Measurements from ENCODE around the gene TRIM74. TPM values are rescaled to one million over a fixed set of nuclear protein-coding genes. Genes with fewer than 3 reads are reported as not detected.
"Not testable (repeated sequence)": the region's sequence is repeated elsewhere in the genome, so short reads cannot be mapped to it uniquely, and the experiment has no call there.

The TRIM74 gene
- total and polyA plus RNA-seq, 12 donors: 0.16 to 5.5 (median 2.5) TPM

DNA sequence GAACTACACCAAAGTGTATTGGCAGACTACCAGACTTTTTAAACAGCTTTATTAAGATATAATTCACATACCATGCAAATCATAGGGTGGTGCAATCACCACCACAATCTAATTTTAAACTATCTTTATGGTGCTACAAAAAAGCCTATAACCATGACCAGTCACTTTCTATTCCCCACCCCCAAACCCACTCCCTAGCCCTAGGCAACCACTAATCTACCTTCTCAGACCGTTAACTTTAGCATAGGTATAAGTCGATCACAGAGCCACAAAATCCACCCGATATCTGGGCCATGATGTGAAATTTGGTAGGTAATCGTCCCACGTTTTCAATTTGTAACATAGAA lies 44.9 kb downstream of the TRIM74 start:
- peak overlapping the region; percentile 9 to 96 (median 80) for H3K4me3 ChIP-seq
- peaks cover 0 to 28% of the 10 kb centered on the region in 2 donors for H3K36me3 ChIP-seq (replicated peaks in 1 of 2)
- intact Hi-C loops (cut with DNase I): no loop called here
- no peak for DNase-seq
- no peak for TF ChIP-seq POLR2A (IDR thresholded peaks at IDR 0.05)
- TF ChIP-seq, protein P1, sequence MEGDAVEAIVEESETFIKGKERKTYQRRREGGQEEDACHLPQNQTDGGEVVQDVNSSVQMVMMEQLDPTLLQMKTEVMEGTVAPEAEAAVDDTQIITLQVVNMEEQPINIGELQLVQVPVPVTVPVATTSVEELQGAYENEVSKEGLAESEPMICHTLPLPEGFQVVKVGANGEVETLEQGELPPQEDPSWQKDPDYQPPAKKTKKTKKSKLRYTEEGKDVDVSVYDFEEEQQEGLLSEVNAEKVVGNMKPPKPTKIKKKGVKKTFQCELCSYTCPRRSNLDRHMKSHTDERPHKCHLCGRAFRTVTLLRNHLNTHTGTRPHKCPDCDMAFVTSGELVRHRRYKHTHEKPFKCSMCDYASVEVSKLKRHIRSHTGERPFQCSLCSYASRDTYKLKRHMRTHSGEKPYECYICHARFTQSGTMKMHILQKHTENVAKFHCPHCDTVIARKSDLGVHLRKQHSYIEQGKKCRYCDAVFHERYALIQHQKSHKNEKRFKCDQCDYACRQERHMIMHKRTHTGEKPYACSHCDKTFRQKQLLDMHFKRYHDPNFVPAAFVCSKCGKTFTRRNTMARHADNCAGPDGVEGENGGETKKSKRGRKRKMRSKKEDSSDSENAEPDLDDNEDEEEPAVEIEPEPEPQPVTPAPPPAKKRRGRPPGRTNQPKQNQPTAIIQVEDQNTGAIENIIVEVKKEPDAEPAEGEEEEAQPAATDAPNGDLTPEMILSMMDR (IDR thresholded peaks at IDR 0.05): no peak
- WGBS, 4 donors: 0 to 2% (median 1%) methylated on average over 5 of the region's 5 CpGs
- H3K4me1 ChIP-seq (replicated peaks in 1 of 2): peaks cover 15 to 29% of the 10 kb centered on the region in 2 donors
- no peaks in the 10 kb centered on the region for H3K27me3 ChIP-seq
- peak overlapping the region; percentile 86 to 99 (median 92) for H3K27ac ChIP-seq
- H3K9me3 ChIP-seq (replicated peaks in 1 of 3): no peaks in the 10 kb centered on the region

DNA sequence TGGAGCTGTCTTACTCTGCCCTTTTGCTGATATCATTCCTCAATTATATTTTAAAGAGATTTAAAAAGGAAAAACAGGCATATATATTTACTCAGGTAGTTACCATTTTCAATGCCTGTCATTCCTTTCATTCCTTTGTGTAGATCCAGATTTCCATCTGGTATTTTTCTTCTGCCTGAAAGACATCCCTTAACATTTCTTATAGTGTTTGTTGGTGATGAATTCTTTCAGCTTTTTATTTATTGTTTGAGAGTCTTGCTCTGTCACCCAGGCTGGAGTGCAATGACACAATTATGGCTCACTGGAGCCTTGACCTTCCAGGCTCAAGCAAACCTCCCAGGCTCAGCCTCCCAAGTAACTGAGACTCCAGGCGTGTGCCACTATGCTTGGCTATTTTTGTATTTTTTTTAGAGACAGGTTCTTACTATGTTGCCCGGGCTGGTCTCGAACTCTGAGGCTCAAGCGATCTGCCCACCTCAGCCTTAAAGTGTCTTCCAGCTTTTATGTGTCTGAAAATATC lies 50.0 kb downstream of the TRIM74 start:
- peak in 4 of 7 donors; percentile 45 to 69 (median 60) for DNase-seq
- H3K4me1 ChIP-seq (replicated peaks in 1 of 2): peaks cover 9 to 43% of the 10 kb centered on the region in 2 donors
- H3K27me3 ChIP-seq: no peaks in the 10 kb centered on the region
- intact Hi-C loops (cut with DNase I): no loop called here
- H3K27ac ChIP-seq: peak overlapping the region in 3 of 5 donors; percentile 2 to 81 (median 71)
- peaks cover 0 to 3% of the 10 kb centered on the region in 2 donors for H3K36me3 ChIP-seq (replicated peaks in 1 of 2)
- H3K4me3 ChIP-seq: no peak overlapping the region
- 58 to 76% (median 65%) methylated on average over 4 of the region's 4 CpGs for WGBS, 4 donors
- H3K9me3 ChIP-seq (replicated peaks in 1 of 3): no peaks in the 10 kb centered on the region
- TF ChIP-seq, protein P1 (IDR thresholded peaks at IDR 0.05): no peak
- TF ChIP-seq POLR2A (IDR thresholded peaks at IDR 0.05): no peak

DNA sequence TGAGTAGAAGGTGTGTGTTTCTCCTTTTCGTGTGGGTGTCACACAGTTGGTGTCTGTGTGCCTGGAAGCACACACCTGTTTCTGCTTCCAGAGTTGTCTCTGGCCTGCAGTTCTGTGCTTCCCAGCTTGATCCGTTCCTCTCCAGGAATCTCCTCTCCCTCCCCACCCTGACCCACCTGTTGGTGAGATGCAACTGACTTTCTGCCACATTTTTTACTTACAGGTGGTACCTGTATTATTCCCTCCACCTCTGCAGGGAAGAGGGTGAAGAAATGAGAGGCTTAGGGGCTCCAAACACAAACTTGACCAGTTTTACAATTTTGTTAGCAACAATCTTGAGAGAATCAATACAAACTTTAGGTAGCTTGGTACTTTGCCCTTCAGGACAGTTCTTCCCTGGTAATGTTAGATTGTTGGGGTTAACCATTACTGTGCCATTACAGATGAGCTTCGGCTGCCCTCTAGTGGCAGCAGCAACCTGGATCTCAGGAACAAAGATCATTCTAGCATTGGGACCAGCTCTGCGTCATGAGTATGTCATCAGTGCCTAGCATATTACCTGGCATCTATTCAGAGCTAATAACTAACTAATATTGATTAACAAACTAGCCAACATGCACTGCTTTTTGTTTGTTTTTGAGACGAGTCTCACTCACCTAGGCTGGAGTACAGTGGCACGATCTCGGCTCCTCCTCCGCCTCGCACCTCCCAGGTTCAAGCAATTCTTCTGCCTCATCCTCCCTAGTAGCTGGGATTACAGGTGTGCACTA lies 54.3 kb downstream of the TRIM74 start:
- H3K27me3 ChIP-seq; H3K9me3 ChIP-seq (replicated peaks in 1 of 3); H3K4me3 ChIP-seq; intact Hi-C loops (cut with DNase I): not testable (repeated sequence)
- H3K27ac ChIP-seq: peak overlapping the region in 2 of 5 donors; percentile 31
- H3K4me1 ChIP-seq (replicated peaks in 1 of 2): peaks cover 8 to 35% of the 10 kb centered on the region in 2 donors
- H3K36me3 ChIP-seq (replicated peaks in 1 of 2): peaks cover 0 to 14% of the 10 kb centered on the region in 2 donors
- peak; percentile 57 to 91 (median 75) for DNase-seq
- 62 to 65% (median 64%) methylated on average over 8 to 9 of the region's 9 CpGs for WGBS, 4 donors
- TF ChIP-seq, protein P1 (IDR thresholded peaks at IDR 0.05): peak; percentile 57 to 81 (median 78)

DNA sequence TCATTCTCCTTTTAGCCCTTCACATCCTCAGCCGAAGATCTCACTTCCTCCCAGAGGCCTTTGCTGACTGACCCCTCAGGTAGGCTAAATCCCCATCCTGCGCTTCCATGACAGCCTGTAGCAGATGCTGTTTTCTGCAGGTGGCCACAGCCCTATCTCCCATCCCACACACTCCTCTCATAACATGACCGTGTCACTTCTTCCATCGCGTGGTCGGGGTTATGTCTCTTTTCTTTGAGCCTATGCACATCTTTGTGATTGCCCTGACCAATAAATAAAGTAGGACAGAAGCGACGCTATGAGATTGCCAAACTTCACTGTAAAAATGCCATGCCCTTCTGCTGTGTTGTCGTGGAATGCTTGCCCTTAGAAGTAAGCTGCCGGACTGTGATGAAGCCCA lies 55.5 kb downstream of the TRIM74 start:
- Histone ChIP-seq H3K36me3 (replicated peaks in 1 of 2) (peaks cover 0 to 14% of the 10 kb centered on the region in 2 donors), H3K4me1 (replicated peaks in 1 of 2) (peaks cover 0 to 23% of the 10 kb centered on the region in 2 donors)
- H3K27ac ChIP-seq; intact Hi-C loops (cut with DNase I); H3K9me3 ChIP-seq (replicated peaks in 1 of 3); H3K4me3 ChIP-seq; DNase-seq; H3K27me3 ChIP-seq: not testable (repeated sequence)
- WGBS, 4 donors: 80 to 88% (median 84%) methylated on average over 10 of the region's 10 CpGs

DNA sequence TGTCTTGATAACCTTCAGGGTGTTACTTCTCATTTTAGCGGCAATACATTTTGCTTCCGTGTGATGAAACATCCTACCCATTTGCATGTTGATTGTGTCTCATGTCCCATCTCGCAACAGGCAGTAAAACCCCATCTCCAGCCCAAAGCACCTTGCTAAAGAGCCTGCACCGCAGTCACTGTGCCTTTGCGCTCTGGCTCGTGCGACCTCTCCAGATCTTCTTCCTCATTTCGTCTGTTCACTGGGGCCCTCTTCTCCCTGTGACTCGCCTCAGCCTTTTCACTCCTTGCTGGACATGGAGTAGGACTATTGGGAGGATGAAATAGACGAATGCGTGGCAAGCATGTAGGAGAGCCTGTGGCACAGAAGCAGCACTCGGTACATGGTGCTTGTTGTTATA lies 57.9 kb downstream of the TRIM74 start:
- H3K4me1 ChIP-seq (replicated peaks in 1 of 2); H3K27ac ChIP-seq; DNase-seq; H3K4me3 ChIP-seq; intact Hi-C loops (cut with DNase I); H3K27me3 ChIP-seq; H3K9me3 ChIP-seq (replicated peaks in 1 of 3): not testable (repeated sequence)
- WGBS, 4 donors: 79 to 89% (median 86%) methylated on average over 6 to 10 of the region's 12 CpGs
- H3K36me3 ChIP-seq (replicated peaks in 1 of 2): peaks cover 0 to 14% of the 10 kb centered on the region in 2 donors

Small RNA genes within 50 kb of the gene (small RNA-seq; reads per million reads assigned to genes)
- 0 reads per million in 2 donors for gene RF00019

Other genes with a start within 250 kb of the TRIM74 start
- gene TYW1B, start 141.3 kb downstream of the TRIM74 start, total RNA-seq: 10 to 100 TPM in 1 of 9 donors, 1 to 10 TPM in 7, under 1 TPM in 1; 0.72 to 13.4 (median 2.6) TPM
- gene TYW1B, start 141.3 kb downstream of the TRIM74 start, polyA plus RNA-seq: 1 to 10 TPM; 1.3 to 3.6 (median 1.8) TPM
- 10 to 100 TPM in 8 of 9 donors, 1 to 10 TPM in 1; 5.7 to 44.3 (median 19.1) TPM for gene POM121, start 44.4 kb downstream of the TRIM74 start, total RNA-seq
- gene POM121, start 44.4 kb downstream of the TRIM74 start, polyA plus RNA-seq: 10 to 100 TPM; 19.7 to 31.0 (median 23.2) TPM
- gene SPDYE8, start 60.3 kb upstream of the TRIM74 start, total RNA-seq: not detected
- not detected for gene SPDYE8, start 60.3 kb upstream of the TRIM74 start, polyA plus RNA-seq
- not detected for gene SPDYE11, start 88.4 kb upstream of the TRIM74 start, total RNA-seq
- not detected for gene SPDYE11, start 88.4 kb upstream of the TRIM74 start, polyA plus RNA-seq
- gene SPDYE9, start 116.6 kb upstream of the TRIM74 start, total RNA-seq: not detected
- not detected for gene SPDYE9, start 116.6 kb upstream of the TRIM74 start, polyA plus RNA-seq

All from adrenal gland (tissue), 12 donors.